GM21723 (cell line): ENCODE data around the gene ZFP30.

ENCODE experiments used
- ATAC-seq: cut with Tn5 transposase; IDR thresholded peaks from one replicate; pipeline ENCODE4 v1.9.1; 2021; ENCODE audit warnings: mild to moderate bottlenecking, moderate library complexity; ENCODE audit not compliant: unreplicated experiment

Gene ZFP30

DNA sequence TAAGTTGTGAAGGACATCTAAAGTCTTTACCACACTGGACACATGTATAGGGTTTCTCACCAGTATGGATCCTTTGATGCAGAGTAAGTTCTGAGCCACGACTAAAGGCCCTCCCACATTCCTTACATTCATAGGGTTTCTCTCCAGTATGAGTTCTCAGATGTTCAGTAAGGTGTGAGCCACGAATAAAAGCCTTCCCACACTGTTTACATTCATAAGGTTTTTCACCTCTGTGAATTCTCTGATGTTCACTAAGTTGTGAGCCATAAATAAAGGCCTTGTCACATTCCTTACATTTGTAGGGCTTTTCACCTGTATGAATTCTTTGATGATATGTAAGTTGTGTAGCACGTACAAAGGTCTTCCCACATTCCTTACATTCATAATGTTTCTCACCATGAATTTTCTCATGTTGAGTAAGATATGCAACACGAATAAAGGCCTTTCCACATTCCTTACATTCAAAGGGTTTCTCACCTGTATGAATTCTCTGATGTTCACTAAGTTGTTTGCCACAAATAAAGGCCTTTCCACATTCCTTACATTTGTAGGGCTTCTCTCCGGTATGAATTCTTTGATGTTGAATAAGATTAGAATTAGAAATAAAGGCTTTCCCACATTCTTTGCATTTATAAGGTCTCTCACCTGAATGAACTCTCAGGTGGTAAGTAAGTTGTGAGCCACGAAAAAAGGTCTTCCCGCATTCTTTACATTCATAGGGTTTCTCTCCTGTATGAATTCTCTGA is 90.5 kb downstream of the ZFP30 start:
- no peak for ATAC-seq
